ENCODE data around the gene NRG3. TPM values are rescaled to one million over a fixed set of nuclear protein-coding genes. Genes with fewer than 3 reads are reported as not detected.

Gene NRG3
- total and polyA plus RNA-seq, 2 of the 8 experiments (the other 6 are each of a cell fraction or from before 2014, with no cell fraction given): 4.2 to 5.0 TPM

- POLR2A ChIA-PET (ENCODE audit: partially characterized antibody): no interaction called here
Observed at GRCh38 chr10:82922046-82922445, 1047.1 kb downstream of the NRG3 start.

More at GRCh38 chr10:82922046-82922445, 1047.1 kb downstream of the NRG3 start:
- DNase-seq (ENCODE audit: low read depth in 1 of 2, low spot score in 2 of 2) (no peak), FAIRE-seq (no peak)
- Histone ChIP-seq H2BK12ac (ENCODE audit: low read depth, low read length) (no peak overlapping the region), H3K36me3 (ENCODE audit: control insufficient read depth in 2 of 4, insufficient read depth in 4 of 4, low read length in 3 of 4) (no peaks in the 10 kb centered on the region), H2BK5ac (ENCODE audit: low read depth, low read length) (no peak overlapping the region), H4K8ac (ENCODE audit: extremely low read depth, insufficient read depth, low read length) (no peak overlapping the region), H3K4me1 (replicated peaks in 1 of 4; ENCODE audit: control insufficient read depth in 3 of 4, insufficient read depth in 4 of 4, low read length in 3 of 4) (no peaks in the 10 kb centered on the region), H3K9me3 (ENCODE audit: insufficient read depth in 2 of 2, low read depth in 1 of 2, low read length in 1 of 2) (peaks cover 2 to 3% of the 10 kb centered on the region in 2 experiments; a peak in 1 of 4 replicates), H3K4ac (replicated peaks; ENCODE audit: insufficient read length, low read depth, low read length) (no peak overlapping the region), H3K14ac (ENCODE audit: insufficient read length) (no peak overlapping the region), H4K91ac (replicated peaks; ENCODE audit: insufficient read length, low read length) (no peak overlapping the region), H2BK120ac (replicated peaks; ENCODE audit: low read depth, low read length) (no peak overlapping the region), H2BK15ac (ENCODE audit: low read length) (no peak overlapping the region), H3K4me3 (ENCODE audit: extremely low read depth in 1 of 4, insufficient read depth in 2 of 4, low read depth in 3 of 4, low read length in 4 of 4) (no peak overlapping the region), H3K4me2 (ENCODE audit: insufficient read depth in 1 of 2, low read depth in 2 of 2, low read length in 2 of 2) (no peak overlapping the region), H2BK20ac (ENCODE audit: low read length) (no peak overlapping the region), H3K27me3 (replicated peaks in 1 of 4; ENCODE audit: control insufficient read depth in 3 of 4, extremely low read depth in 1 of 4, insufficient read depth in 3 of 4, low read length in 3 of 4) (peaks cover 0 to 1% (median 0%) of the 10 kb centered on the region in 4 experiments; a peak in 1 of 7 replicates), H3K23me2 (ENCODE audit: low read depth, low read length) (no peaks in the 10 kb centered on the region), H3K23ac (ENCODE audit: insufficient read length) (no peak overlapping the region), H2AFZ (ENCODE audit: low read length) (no peak overlapping the region), H3K18ac (ENCODE audit: extremely low read depth, low read length) (no peak overlapping the region), H3K79me2 (ENCODE audit: control insufficient read depth in 1 of 2, insufficient read depth in 2 of 2, low read length in 2 of 2) (no peaks in the 10 kb centered on the region), H3K27ac (ENCODE audit: low read depth, low read length) (no peak overlapping the region), H4K20me1 (replicated peaks in 1 of 2; ENCODE audit: control insufficient read depth in 1 of 2, insufficient read depth in 2 of 2, low read length in 2 of 2) (no peaks in the 10 kb centered on the region), H3K79me1 (ENCODE audit: low read depth, low read length) (no peaks in the 10 kb centered on the region), H4K5ac (ENCODE audit: insufficient read length, low read depth, low read length) (no peak overlapping the region), H3K9ac (replicated peaks in 1 of 4; ENCODE audit: extremely low read depth in 1 of 4, low read depth in 3 of 4, low read length in 3 of 4) (no peak overlapping the region), H3K56ac (replicated peaks; ENCODE audit: insufficient read length, low read depth, low read length) (no peak overlapping the region), H2AK5ac (ENCODE audit: low read depth, low read length) (no peak overlapping the region)
- CTCF ChIA-PET (ENCODE audit: partially characterized antibody): interaction anchor here (0.5 kb wide), 1 partner anchor 128 kb away, joined by 3 read pairs; no protein-coding TSS in a partner anchor
- WGBS, 2 experiments (ENCODE audit: extremely low coverage in 1 of 2, insufficient coverage in 1 of 2, insufficient read length in 1 of 2, insufficient replicate concordance in 2 of 2, low coverage in 1 of 2, low lambda C conversion rate in 2 of 2, missing lambda C conversion rate in 1 of 2): 95% methylated on average over 4 of the region's 4 CpGs; no CpG with 5 or more reads in 1 of the 2 experiments
- TF ChIP-seq ASH2L (IDR thresholded peaks at IDR 0.05; ENCODE audit: low read length): no peak
- no peak for TF ChIP-seq BRCA1 (IDR thresholded peaks at IDR 0.05; ENCODE audit: low read depth, low read length)
